22Rv1 (cell line): ENCODE data around the gene SPDYE18.
"Not testable (repeated sequence)": the region's sequence is repeated elsewhere in the genome, so short reads cannot be mapped to it uniquely, and the experiment has no call there.

Source experiments
- CTCF ChIP-seq: fragments of 450-650 bp; IDR thresholded peaks from 2 replicates; pipeline ENCODE4 v1.5.1; 2017; ENCODE audit warnings: mild to moderate bottlenecking
- ZFX ChIP-seq: fragments of 450-650 bp; IDR thresholded peaks from 2 replicates; pipeline ENCODE4 v1.6.1; 2017; ENCODE audit warnings: antibody characterized with exemption, borderline replicate concordance

- not testable (repeated sequence) for TF ChIP-seq CTCF, ZFX
These were observed 30.1 kb downstream of the SPDYE18 start, which contains the start of gene SPDYE17 for GRCh38 chr7:77032261-77032660.
